HG02763 (cell line): Measurements from ENCODE around the gene QPRT.
"Not testable (repeated sequence)": the region's sequence is repeated elsewhere in the genome, so short reads cannot be mapped to it uniquely, and the experiment has no call there.

Experiments
- ATAC-seq: cut with Tn5 transposase; IDR thresholded peaks from one replicate; pipeline ENCODE4 v1.9.1; 2021; ENCODE audit warnings: mild to moderate bottlenecking, moderate library complexity; ENCODE audit not compliant: unreplicated experiment

Gene QPRT

DNA sequence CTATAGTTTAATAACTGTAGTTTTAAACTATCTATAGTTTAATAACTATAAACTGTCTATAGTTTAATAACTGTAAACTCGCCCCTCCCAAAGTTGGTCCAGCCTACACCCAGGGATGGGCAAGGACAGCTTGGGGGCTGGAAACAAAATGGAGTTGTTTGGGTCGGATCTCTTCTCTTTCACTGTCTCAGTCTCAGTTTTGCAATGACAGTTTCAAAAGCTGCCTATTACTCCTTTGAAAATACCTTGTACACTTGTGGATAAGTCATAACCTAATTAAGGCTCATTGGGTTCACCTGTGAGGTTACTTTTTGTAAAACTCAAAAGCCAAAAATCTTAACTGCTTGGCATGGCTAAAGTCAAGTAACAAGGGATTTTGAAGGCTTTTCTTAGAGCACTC lies 35.4 kb downstream of the QPRT start:
- ATAC-seq = no peak

DNA sequence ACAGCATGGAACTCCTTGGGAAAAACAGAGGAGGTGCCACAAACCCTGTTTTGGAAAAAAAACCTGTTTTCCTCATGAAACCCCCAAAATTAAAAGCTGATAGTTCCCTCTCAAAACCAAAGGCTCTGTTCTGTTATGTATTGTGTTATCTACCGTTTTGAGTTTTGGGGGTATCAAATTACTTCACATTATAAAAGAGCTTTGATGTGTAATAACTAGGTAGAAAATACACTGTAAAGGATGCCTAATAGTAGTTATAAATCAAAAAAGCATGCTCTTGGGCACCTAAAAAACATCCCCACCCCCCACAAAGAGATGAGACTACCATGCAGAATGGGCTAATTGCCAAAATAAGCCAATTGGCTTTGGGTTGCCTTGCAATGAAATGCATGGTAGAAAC lies 36.0 kb downstream of the QPRT start:
- no peak for ATAC-seq

DNA sequence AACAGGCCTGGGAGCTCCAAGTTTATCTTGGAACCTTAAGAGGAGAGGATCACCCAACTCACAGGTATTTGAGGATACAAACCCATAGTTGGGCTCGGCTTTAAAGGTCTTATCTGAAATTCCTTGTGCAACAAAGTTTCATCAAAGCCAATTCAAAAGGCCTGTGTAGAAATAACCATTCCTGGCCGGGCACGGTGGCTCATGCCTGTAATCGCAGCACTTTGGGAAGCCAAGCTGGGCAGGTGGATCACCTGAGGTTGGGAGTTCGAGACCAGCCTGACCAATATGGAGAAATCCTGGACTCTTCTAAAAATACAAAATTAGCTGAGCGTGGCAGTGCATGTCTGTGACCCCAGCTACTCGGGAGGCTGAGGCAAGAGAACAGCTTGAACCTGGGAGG lies 38.1 kb downstream of the QPRT start:
- no peak for ATAC-seq

DNA sequence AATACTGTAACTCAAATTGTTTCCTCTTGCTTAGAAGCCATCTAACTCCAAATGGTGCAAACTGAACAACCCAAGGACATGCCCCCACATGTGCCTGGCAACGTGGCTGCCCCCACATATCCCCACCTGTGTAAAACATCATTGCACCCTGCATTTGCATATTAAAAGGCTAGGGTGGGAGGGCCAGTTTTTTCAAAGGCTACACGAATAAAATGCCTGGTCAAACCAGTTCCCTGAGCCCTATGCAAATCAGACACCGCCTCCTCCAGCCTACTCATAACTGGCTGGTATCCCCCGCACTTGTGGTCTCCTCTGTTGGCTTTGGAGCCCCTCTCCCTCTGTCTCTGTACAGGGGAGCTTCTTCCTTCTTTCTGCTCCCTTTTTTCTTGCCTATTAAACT lies 40.1 kb downstream of the QPRT start:
- ATAC-seq = no peak

DNA sequence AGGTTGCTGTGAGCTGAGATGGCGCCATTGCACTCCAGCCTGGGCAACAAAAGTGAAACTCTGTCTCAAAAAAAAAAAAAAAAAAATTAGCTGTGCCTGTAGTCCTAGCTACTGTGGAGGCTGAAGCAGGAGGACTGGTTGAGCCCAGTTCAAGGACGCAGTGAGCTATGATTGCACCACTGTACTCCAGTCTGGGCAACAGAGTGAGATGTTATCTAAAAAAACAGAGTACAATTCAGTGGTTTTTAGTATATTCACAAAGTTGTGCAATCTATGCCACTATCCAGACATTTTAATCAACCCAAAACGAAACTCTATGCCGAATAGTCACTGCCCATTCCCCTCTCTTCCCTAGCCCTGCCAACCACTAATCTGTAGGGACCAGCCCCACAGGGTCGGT lies 41.7 kb downstream of the QPRT start:
- no peak for ATAC-seq

DNA sequence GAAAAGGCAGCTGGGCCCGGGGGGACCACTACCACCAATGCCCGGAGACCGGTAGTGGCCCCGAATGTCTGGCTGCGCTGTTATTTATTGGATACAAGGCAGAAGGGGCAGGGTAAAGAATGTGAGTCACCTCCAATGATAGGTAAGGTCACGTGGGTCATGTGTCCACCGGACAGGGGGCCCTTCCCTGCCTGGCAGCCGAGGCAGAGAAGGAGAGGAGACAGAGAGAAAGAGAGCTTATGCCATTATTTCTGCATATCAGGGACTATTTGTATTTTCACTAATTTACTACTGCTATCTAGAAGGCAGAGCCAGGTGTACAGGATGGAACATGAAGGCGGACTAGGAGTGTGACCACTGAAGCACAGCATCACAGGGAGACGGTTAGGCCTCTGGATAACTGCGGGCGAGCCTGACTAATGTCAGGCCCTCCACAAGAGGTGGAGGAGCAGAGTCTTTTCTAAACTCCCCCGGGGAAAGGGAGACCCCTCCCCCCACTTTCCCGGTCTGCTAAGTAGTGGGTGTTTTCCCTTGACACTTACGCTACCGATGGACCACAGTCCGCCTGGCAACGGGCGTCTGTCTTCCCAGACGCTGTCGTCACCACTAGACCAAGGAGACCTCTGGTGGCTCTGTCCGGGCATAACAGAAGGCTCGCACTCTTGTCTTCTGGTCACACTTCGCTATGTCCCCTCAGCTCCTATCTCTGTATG lies 42.3 kb downstream of the QPRT start:
- not testable (repeated sequence) for ATAC-seq

DNA sequence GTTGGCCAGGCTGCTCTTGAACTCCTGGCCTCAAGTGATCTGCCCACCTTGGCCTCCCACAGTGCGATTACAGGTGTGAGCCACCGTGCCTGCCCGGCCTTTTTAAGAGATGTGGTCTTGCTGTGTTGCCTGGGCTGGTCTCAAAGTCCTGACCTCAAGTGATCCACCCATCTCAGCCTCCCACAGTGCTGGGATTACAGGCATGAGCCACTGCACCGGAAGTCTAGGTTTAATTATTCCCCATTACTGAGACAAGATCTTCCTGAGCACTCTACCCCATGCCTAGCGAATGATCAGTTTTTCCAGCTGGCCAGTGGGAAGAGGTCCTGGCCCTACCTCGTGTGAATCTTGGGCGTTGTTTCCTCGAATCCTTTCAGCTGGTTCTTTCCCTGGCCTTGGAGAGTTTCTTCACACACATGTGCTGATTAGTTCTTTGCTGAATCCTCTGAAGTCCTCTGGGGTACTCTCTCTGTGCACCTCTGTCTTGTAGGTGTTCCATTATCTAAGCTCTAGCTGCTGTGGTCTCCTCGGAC lies 47.9 kb downstream of the QPRT start:
- no peak for ATAC-seq

DNA sequence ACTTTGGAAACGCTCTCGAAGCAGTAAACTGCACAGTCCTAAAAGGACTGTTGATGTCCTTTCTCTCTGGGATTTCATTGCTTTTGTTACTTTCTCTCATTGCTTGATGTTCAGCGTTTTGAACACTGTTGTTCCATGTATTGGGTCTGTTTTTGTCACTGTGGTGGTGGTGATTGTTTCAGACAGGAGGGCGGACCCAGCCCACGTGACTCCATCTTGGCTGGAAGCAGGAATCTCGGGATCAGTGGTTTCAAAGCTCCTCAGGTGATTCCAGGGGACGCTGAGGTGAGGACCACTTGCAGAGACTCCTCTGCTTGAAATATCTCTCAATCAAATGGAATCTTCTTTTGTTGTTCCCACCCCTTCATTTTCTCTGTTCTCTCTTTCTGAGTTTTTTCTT lies 48.5 kb downstream of the QPRT start:
- no peak for ATAC-seq

DNA sequence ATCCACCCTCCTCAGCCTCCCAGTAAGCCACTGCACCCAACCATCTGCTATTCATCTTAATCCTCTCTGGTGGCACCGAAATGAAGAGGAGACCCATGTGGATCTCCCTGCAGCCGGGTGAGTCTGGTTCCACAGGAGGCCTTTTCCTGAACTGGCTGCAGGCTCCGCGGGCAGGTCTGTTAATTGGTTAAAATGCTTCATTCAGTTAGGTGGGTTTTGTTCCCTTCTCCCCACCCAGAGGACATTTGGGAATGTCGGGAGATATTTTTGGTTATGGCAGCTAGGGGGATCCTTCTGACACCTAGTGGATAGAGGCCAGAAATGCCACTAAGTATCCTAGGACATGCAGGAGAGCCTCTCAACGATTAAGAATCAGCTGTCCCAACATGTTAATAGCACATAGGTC lies 50.1 kb downstream of the QPRT start:
- ATAC-seq = no peak

DNA sequence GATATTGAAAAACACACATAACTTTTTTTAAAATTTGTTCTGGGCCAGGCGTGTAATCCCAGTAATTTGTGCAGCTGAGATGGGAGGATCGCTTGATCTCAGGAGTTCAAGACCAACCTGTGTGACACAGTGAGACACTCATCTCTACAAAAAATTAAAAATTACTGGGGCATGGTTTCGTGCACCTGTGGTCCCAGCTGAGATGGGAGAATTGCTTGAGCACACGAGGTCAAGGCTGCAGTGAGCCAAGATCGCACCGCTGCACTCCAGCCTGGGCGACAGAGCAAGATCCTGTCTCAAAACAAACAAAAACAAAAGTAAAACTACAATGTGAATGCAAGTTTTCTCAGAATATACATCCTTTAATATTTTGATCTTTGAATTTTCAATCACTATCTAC lies 51.7 kb downstream of the QPRT start:
- no peak for ATAC-seq

DNA sequence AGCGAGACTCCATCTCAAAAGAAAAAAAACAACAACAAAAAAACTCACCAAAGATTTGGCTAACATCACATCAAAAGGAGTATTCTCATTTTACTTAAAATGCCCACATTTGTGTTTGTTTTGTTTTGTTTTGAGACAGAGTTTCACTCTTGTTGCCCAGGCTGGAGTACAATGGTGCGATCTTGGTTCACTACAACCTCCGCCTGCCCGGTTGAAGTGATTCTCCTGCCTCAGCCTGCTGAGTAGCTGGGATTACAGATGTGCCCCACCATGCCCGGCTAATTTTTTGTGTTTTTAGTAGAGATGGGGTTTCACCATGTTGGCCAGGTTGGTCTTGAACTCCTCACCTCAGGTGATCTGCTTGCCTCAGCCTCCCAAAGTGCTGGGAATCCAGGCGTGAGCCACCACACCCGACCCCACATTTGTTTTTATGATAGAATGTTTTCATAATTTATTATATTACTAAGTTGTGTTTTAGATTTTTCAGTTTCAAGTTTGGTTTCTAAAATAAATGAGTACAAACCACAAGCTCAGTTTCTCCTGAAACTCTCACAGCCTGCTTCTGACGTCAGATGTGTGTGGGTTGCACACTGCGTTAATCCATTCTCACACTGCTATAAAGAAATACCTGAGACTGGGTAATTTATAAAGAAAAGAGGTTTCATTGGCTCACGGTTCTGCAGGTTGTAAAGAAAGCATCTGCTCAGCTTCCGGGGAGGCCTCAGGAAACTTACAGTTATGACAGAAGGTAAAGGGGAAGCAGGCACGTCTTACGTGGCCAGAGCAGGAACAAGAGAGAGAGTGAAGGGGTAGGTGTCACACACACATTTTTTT lies 53.0 kb downstream of the QPRT start:
- ATAC-seq = not testable (repeated sequence)

DNA sequence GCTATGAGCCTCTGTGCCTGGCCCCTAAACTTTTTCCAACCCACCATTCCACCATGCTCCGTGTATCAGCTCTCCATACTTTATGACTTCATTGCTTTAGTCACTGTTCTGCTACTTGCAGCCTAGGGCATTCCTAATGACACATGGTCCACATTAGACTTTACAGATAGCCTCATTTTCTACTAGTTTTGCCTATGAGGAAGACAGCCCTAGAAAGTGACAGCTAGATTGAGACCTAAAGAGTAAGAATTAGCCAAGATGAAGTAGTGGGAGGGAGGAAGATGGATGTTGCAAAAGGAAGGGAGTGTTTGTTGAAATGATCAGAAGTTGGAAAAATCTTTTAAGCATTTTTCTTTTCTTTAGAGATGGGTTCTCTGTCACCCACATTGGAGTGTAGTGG lies 55.8 kb downstream of the QPRT start:
- no peak for ATAC-seq

DNA sequence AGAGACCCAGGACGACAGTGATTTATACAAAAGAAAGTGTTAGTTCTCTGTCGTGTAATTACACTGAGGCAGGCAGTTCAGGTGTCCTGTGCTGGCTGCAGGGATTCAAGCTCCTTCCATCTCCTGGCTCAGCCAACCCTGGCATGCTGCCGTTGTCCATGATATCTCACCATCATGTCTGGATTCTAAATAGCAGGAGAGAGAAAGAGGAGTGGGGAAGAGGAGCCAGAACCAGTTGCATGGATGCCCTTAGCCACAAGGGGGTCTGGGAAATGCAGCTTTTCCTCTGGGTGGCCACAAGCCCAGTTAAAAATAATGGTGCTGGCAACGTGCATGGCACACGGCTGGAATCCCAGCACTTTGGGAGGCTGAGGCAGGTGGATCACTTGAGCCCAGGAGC lies 57.1 kb downstream of the QPRT start:
- ATAC-seq = no peak

DNA sequence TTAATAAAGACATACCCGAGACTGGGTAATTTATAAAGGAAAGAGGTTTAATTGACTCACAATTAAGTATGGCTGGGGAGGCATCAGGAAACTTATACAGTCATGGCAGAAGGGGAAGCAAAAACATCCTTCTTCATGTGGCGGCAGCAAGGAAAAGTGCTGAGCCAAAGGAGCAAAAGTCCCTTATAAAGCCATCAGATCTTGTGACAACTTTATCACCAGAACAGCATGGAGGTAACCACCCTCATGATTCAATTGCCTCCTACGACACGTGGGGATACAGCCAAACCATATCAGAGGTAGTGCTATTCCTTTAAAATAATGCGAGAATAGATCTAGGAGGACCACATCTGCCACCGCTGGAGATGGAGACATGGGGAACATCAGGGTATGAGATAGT lies 57.8 kb downstream of the QPRT start:
- no peak for ATAC-seq

DNA sequence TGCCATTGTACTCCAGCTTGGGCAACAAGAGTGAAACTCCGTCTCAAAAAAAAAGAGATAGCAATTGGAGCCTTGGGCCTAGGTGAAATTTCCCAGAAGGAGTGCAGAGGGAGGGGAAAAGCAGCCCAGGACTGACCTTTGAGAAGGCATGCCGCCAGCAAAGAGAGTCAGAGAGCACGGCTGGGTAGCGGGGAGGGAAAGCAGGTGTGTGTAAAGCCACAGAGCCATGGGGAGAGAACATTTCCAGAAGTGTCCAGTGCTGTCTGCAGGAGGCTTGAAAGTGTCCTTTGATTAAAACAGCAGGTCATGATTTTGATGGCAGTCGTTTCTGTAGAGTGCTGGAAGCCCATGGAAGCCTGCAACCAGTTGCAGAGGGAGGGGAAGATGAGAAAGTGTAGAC lies 58.7 kb downstream of the QPRT start:
- no peak for ATAC-seq

DNA sequence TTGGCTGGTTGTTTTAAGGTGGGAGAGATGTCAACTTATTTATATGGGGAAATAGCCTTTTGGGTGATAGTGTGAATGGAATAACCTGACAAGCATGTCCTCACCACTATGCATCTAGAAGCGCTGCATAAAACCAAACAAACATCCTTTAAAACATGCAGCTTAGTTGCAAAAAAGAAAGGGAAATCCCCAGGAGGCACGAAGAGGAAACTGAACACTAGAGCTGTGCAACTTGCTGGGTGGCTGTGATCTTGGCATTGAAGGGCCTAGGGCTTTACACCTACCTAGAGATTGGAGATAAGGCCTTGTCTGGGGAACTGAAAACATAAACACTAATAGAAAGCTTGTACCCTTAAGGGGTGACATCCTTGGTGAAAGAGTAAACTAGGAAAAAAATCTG lies 59.5 kb downstream of the QPRT start:
- ATAC-seq = no peak

DNA sequence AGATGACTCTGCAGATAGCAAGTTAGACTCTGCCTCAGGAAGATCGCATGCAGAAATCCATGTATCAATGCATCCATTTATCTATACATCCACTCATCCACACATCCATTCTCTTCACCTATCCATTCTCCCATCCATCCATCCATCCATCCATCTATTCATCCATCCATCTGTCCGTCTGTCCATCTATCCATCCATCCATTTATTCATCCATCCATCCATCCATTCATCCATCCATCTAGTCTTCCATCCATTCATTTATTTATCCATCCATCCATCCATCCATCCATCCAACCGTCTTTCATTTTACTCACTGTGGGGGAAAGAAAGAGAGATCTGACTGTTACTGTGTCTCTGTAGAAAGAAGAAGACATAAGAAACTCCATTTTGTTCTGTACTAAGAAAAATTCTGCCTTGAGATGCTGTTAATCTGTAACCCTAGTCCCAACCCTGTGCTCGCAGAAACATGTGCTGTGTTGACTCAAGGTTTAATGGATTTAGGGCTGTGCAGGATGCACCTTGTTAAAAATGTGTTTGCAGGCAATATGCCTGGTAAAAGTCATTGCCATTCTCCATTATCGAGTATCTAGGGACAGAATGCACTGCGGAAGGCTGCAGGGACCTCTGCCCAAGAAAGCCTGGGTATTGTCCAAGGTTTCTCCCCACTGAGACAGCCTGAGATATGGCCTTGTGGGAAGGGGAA lies 61.1 kb downstream of the QPRT start:
- ATAC-seq = not testable (repeated sequence)

DNA sequence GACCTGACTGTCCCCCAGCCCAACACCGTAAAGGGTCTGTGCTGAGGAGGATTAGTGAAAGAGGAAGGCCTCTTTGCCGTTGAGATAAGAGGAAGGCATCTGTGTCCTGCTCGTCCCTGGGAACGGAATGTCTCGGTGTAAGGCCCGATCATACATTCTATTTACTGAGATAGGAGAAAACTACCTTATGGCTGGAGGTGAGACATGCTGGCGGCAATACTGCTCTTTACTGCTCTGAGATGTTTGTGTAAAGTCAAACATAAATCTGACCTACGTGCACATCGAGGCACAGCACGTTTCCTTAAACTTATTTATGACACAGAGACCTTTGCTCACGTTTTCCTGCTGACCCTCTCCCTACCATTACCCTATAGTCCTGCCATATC lies 61.6 kb downstream of the QPRT start:
- not testable (repeated sequence) for ATAC-seq

DNA sequence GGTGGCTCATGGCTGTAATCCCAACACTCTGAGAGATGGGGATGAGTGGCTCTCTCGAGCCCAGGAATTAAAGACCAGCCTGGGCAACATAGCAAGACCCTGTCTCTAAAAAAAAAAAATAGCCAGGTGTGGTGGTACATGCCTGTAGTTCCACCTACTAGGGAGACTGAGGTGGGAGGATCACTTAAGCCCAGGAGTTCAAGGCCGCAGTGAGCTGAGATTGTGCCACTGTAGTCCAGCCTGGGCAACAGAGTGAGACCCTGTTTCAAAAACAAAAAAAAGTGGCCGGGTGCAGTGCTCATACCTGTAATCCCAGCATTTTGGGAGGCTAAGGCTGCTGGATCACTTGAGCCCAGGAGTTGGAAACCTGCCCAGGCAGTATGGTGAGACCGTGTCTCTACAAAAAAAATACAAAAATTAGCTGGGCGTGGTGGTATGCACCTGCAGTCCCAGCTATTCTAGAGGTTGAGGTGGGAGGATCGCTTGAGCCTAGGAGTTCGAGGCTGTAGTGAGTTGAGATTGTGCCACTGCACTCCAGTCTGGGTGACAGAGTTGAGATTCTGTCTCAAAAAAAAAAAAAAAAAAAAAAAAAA lies 63.8 kb downstream of the QPRT start:
- ATAC-seq = no peak

DNA sequence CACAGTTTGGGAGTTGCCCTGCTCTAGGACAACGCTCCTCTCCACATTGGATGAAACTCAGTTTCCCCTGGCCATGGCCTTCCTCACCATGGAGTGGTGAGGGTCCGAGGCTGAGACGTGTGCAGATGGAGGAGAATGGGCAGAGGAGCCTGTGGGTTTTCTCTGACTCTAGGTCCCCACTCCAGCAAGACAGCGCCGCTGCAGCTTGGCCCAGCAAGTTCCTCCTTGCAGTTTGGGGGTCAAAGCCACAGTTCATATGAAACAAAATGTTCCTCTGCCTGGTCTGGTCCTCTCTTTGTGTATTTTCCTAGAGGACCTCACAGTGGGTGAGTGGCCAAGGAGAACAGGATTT lies 64.5 kb downstream of the QPRT start:
- ATAC-seq = no peak

DNA sequence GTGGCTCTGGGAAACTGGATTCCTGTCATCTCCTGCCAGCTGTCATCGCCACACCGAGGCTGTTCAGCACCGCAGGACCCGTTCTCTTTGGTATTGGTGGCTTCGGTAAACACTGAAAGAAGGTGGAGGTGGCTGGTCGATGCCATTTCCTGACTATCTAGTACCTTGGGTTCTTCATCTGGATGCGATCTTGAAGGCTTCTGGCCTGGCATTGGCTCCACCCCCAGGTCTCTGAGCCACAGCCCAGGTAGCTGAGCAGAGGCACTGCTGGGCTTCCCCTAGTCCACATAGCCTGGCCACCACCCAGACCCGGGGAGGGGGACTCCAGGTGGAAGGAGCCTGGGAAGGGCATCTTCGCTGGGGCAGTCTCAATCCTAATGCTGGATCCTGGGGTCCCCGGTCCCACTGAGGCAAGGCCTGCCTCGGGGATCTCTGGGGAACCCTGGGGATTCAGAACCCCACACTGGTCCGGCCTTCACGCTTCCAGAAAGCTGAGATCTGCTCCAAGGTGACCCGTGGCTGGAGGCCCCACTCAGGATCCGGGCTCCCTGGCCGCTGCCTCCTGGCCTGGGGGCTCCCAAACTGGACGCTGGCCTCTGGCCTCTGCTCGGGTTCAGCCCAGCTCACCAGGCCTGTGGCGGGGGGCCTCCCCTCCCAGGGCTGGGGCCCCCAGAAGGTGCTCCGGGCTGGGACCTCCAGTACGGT lies 65.0 kb downstream of the QPRT start:
- no peak for ATAC-seq
